GM23248 (cell line): Measurements from ENCODE around the gene HOXB3.

Experiments used
- EZH2 ChIP-seq: fragments of 200-600 bp; sonication (generic); IDR thresholded peaks from 2 replicates; pipeline ENCODE4 v1.6.1; 2018; ENCODE audit warnings: antibody characterized with exemption, mild to moderate bottlenecking; ENCODE audit not compliant: insufficient read depth, poor library complexity, severe bottlenecking
- EZH2phosphoT487 ChIP-seq: fragments of 200-600 bp; sonication (generic); IDR thresholded peaks from 2 replicates; pipeline ENCODE4 v1.6.1; 2018; ENCODE audit warnings: antibody characterized with exemption, moderate library complexity, mild to moderate bottlenecking, low read depth; ENCODE audit not compliant: insufficient read depth

- TF ChIP-seq EZH2phosphoT487 (no peak), EZH2 (no peak)
Measured at GRCh38 chr17:48577946-48578615, 12.0 kb downstream of the HOXB3 start, which contains the start of gene HOXB4.
